Endothelial cell of umbilical vein (primary cell): Measurements from ENCODE around the gene STYK1. TPM values are rescaled to one million over a fixed set of nuclear protein-coding genes. Genes with fewer than 3 reads are reported as not detected.

Experiments used
- BruUV-seq: library from RNA; stranded (reverse); fragments of 400-500 nt; replicated peaks from 2 replicates; lab custom pipeline; 2021; lab: Mats Ljungman, UMichigan
- CTCF ChIA-PET: fragments of 300-600, 350-600 bp; sonication (Branson Sonifier 250); formaldehyde crosslinking; loops from one replicate; lab custom pipeline; 2021; ENCODE audit warnings: antibody characterized with exemption, inconsistent platforms; lab: Charles Lee
- POLR2A ChIA-PET: fragments of 300-600, 350-600 bp; sonication (Branson Sonifier 250); formaldehyde crosslinking; loops from one replicate; lab custom pipeline; 2021; ENCODE audit warnings: antibody characterized with exemption, inconsistent platforms; lab: Charles Lee
- DNase-seq: peaks from one replicate; pipeline ENCODE4 v3.0.0-alpha.2; 2011; ENCODE audit warnings: low read depth, low spot score
- FAIRE-seq: peaks from 2 replicates; lab custom pipeline; 2011; peaks lifted over from hg19 to GRCh38; lab: Jason Lieb, UNC
- H2AFZ ChIP-seq: 2 replicates; pipeline ENCODE4 v1.6.0; 2012; ENCODE audit warnings: low read depth, low read length, control low read depth, inconsistent platforms
- H3K27ac ChIP-seq: 2 replicates; pipeline ENCODE4 v1.5.1; 2011; ENCODE audit warnings: low read depth, mild to moderate bottlenecking, control low read depth, low read length, moderate library complexity; ENCODE audit not compliant: insufficient read depth
- H3K27me3 ChIP-seq, 2 experiments: 2 replicates each; pipeline versions ENCODE4 v1.6.0 to v1.6.1; 2011; ENCODE audit warnings: low read length in 2 of 2, mixed read lengths in 1 of 2; ENCODE audit not compliant: control insufficient read depth in 2 of 2, insufficient read depth in 2 of 2
- H3K36me3 ChIP-seq, 2 experiments: 2 replicates in 1 of 2; 3 replicates in 1 of 2; pipeline ENCODE4 v1.5.1; 2011; ENCODE audit warnings: low read length in 2 of 2, mild to moderate bottlenecking in 1 of 2, moderate library complexity in 1 of 2; ENCODE audit not compliant: control insufficient read depth in 2 of 2, insufficient read depth in 2 of 2; ENCODE audit errors: extremely low read depth in 1 of 2
- H3K4me1 ChIP-seq: 3 replicates; pipeline ENCODE4 v1.5.1; 2011; ENCODE audit warnings: mild to moderate bottlenecking, low read length; ENCODE audit not compliant: control insufficient read depth, insufficient read depth; ENCODE audit errors: extremely low read depth
- H3K4me2 ChIP-seq: 2 replicates; pipeline ENCODE4 v1.6.1; 2011; ENCODE audit warnings: low read length, control low read depth, mixed read lengths; ENCODE audit not compliant: insufficient read depth
- H3K4me3 ChIP-seq, 3 experiments: fragments of 200-600 bp in 1 of 3; sonication (generic), shearing (Covaris generic) in 1 of 3; replicated peaks in 1 of 3; 2 replicates each; pipeline ENCODE4 v1.5.1; 2011 to 2016; ENCODE audit warnings: control low read depth in 3 of 3, low read length in 3 of 3, mild to moderate bottlenecking in 2 of 3, inconsistent platforms in 1 of 3, low read depth in 1 of 3, moderate library complexity in 1 of 3; ENCODE audit not compliant: insufficient read depth in 1 of 3
- H3K79me2 ChIP-seq: 2 replicates; pipeline ENCODE4 v1.6.0; 2012; ENCODE audit warnings: low read length, inconsistent platforms; ENCODE audit not compliant: control insufficient read depth, insufficient read depth
- H3K9ac ChIP-seq: replicated peaks from 2 replicates; pipeline ENCODE3; 2011; ENCODE audit warnings: low read length, control low read depth; ENCODE audit not compliant: insufficient read depth; ENCODE audit errors: extremely low read depth
- H3K9me1 ChIP-seq: replicated peaks from 3 replicates; pipeline ENCODE4 v1.6.0; 2011; ENCODE audit warnings: mild to moderate bottlenecking, low read length; ENCODE audit not compliant: control insufficient read depth, insufficient read depth; ENCODE audit errors: extremely low read depth
- H3K9me3 ChIP-seq: replicated peaks from 2 replicates; pipeline ENCODE4 v1.5.1; 2012; ENCODE audit warnings: low read length, inconsistent platforms; ENCODE audit not compliant: control insufficient read depth, insufficient read depth
- H4K20me1 ChIP-seq: replicated peaks from 2 replicates; pipeline ENCODE3; 2011; ENCODE audit warnings: mild to moderate bottlenecking, low read length; ENCODE audit not compliant: control insufficient read depth, insufficient read depth; ENCODE audit errors: extremely low read depth
- EZH2 ChIP-seq: IDR thresholded peaks from 2 replicates; pipeline ENCODE4 v1.6.1; 2012; ENCODE audit warnings: borderline replicate concordance, low read depth, mild to moderate bottlenecking, moderate library complexity, low read length, inconsistent platforms; ENCODE audit not compliant: severe bottlenecking
- FOS ChIP-seq: IDR thresholded peaks from 2 replicates; pipeline ENCODE4 v1.6.1; 2011; ENCODE audit warnings: mild to moderate bottlenecking, low read length, moderate library complexity, borderline replicate concordance; ENCODE audit not compliant: insufficient read depth
- GATA2 ChIP-seq: IDR thresholded peaks from 2 replicates; pipeline ENCODE4 v1.7.0; 2011; ENCODE audit warnings: low read depth, mild to moderate bottlenecking, moderate library complexity, mixed read lengths, low read length; ENCODE audit not compliant: insufficient read length, insufficient read depth
- JUN ChIP-seq: IDR thresholded peaks from 2 replicates; pipeline ENCODE4 v1.6.1; 2011; ENCODE audit warnings: borderline replicate concordance, low read depth; ENCODE audit not compliant: insufficient read length, insufficient read depth
- MYC ChIP-seq: IDR thresholded peaks from one replicate; pipeline ENCODE4 v1.6.1; 2011; ENCODE audit warnings: mild to moderate bottlenecking, low read depth, low read length
- POLR2A ChIP-seq: IDR thresholded peaks from 2 replicates; pipeline ENCODE4 v1.6.1; 2012; ENCODE audit warnings: low read depth, mild to moderate bottlenecking, control low read depth, low read length
- POLR2AphosphoS5 ChIP-seq: IDR thresholded peaks from 2 replicates; pipeline ENCODE4 v1.6.1; 2012; ENCODE audit warnings: low read depth, mild to moderate bottlenecking, control low read depth, low read length, moderate library complexity; ENCODE audit not compliant: insufficient read depth
- dilution Hi-C: fragments of 300-500 bp; cut with MboI; formaldehyde crosslinking; loops from one replicate; pipeline ENCODE4 v1.15.0; 2019; ENCODE audit warnings: low sequenced_read_pairs; ENCODE audit not compliant: extremely low pct_ligation_motif_present
- intact Hi-C: fragments of 100-400 bp; cut with micrococcal nuclease; formaldehyde crosslinking; loops from one replicate; pipeline ENCODE4 v1.10.0; 2022
- polyA plus RNA-seq, 4 experiments: library from polyadenylated mRNA; depleted of rRNA in 3 of 4; stranded (reverse) in 3 of 4; unstranded in 1 of 4; fragments of >200 nt; gene quantifications; 2 replicates each; pipeline versions ENCODE4 v1.2.1 to v1.2.3, GENCODE V29; 2011 to 2012; ENCODE audit warnings: missing spikeins in 1 of 4
- total RNA-seq: library from RNA; stranded (reverse); gene quantifications from 2 replicates; pipeline ENCODE4 v1.2.3, GENCODE V29; 2021
- TF ChIP-seq, protein P1 (sequence below): IDR thresholded peaks from 2 replicates; pipeline ENCODE4 v1.6.1; 2011; ENCODE audit not compliant: insufficient read depth, insufficient read length
- TF ChIP-seq, protein P2 (sequence below), 2 donors: IDR thresholded peaks; 1 replicate in 1 of 2; 2 replicates in 1 of 2; pipeline ENCODE4 v1.5.1; 2011; ENCODE audit warnings: low read length in 2 of 2, mild to moderate bottlenecking in 2 of 2, moderate library complexity in 2 of 2, control low read depth in 1 of 2, inconsistent platforms in 1 of 2, low read depth in 1 of 2; ENCODE audit not compliant: insufficient read depth in 1 of 2; ENCODE audit errors: extremely low read depth in 1 of 2

The STYK1 gene
- total and polyA plus RNA-seq, 2 donors (not counting 3 experiments of a cell fraction or from before 2014, with no cell fraction given) = 7.7 to 15.2 TPM

DNA sequence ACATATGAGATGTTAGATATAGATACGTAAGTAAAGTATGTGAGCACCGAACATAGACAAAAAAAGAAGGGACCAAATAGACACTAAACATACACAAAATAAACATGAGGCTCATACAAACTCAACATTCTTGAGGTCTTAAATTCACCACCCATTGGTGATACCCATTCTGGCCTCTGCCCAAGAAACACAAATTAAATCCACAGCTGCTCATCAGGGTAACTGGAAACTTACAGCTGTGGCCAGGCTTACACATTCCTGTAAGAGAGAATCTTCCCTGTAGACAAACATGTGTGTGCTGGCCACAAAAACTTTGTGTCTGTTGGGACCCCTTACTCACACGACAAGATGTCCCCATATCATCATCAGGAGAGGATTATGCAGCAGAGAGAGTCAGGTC, 82.9 kb downstream of the STYK1 start:
- H3K27ac ChIP-seq = no peak overlapping the region
- no peaks in the 10 kb centered on the region for H3K9me3 ChIP-seq
- no peaks in the 10 kb centered on the region for H3K9me1 ChIP-seq
- no peak overlapping the region for H3K9ac ChIP-seq
- no peaks in the 10 kb centered on the region for H4K20me1 ChIP-seq
- no peaks in the 10 kb centered on the region for H3K36me3 ChIP-seq
- H3K4me2 ChIP-seq = no peak overlapping the region
- no peaks in the 10 kb centered on the region for H3K79me2 ChIP-seq
- H2AFZ ChIP-seq = no peak overlapping the region
- H3K4me3 ChIP-seq = no peak overlapping the region
- no peaks in the 10 kb centered on the region for H3K4me1 ChIP-seq
- H3K27me3 ChIP-seq = no peaks in the 10 kb centered on the region
- dilution Hi-C loops (no loop called here), intact Hi-C loops (no loop called here)
- ChIA-PET CTCF (interaction anchor here (1.6 kb wide), 1 partner anchor 106 kb away, joined by 3 read pairs; no protein-coding TSS in a partner anchor), POLR2A (no interaction called here)
- DNase-seq = no peak
- TF ChIP-seq MYC (no peak), EZH2 (no peak), POLR2A (no peak), JUN (no peak), FOS (no peak), POLR2AphosphoS5 (no peak), GATA2 (no peak)
- TF ChIP-seq, protein P1, sequence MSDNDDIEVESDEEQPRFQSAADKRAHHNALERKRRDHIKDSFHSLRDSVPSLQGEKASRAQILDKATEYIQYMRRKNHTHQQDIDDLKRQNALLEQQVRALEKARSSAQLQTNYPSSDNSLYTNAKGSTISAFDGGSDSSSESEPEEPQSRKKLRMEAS = no peak
- TF ChIP-seq, protein P2, sequence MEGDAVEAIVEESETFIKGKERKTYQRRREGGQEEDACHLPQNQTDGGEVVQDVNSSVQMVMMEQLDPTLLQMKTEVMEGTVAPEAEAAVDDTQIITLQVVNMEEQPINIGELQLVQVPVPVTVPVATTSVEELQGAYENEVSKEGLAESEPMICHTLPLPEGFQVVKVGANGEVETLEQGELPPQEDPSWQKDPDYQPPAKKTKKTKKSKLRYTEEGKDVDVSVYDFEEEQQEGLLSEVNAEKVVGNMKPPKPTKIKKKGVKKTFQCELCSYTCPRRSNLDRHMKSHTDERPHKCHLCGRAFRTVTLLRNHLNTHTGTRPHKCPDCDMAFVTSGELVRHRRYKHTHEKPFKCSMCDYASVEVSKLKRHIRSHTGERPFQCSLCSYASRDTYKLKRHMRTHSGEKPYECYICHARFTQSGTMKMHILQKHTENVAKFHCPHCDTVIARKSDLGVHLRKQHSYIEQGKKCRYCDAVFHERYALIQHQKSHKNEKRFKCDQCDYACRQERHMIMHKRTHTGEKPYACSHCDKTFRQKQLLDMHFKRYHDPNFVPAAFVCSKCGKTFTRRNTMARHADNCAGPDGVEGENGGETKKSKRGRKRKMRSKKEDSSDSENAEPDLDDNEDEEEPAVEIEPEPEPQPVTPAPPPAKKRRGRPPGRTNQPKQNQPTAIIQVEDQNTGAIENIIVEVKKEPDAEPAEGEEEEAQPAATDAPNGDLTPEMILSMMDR (IDR thresholded peaks at IDR 0.05; ENCODE audit: extremely low read depth in 1 of 2, insufficient read depth in 1 of 2, low read depth in 1 of 2, low read length in 2 of 2) = no peak
- no TSS peak for BruUV-seq
- no peak for FAIRE-seq
